Measurements from ENCODE around the gene CELA1.

The CELA1 gene

GRCh38 chr12:51386351-51386750 lies 39.9 kb upstream of the CELA1 start:
- ChIA-PET POLR2A (no interaction called here), CTCF (no interaction called here)
- DNase-seq (ENCODE audit: extremely low spot score) = no peak
- TF ChIP-seq ARNT (IDR thresholded peaks at IDR 0.05) = no peak
- TF ChIP-seq ELF4 (IDR thresholded peaks at IDR 0.05) = no peak
- TF ChIP-seq BHLHE40 (IDR thresholded peaks at IDR 0.05; ENCODE audit: borderline replicate concordance) = no peak
- no peak for TF ChIP-seq TARDBP (IDR thresholded peaks at IDR 0.05)
- TF ChIP-seq ZNF384 (IDR thresholded peaks at IDR 0.05) = no peak
- no peak for TF ChIP-seq LEF1 (IDR thresholded peaks at IDR 0.05; ENCODE audit: borderline replicate concordance)

- CTCF ChIA-PET = interaction anchor here (1.7 kb wide), 1 partner anchor 9 kb away, joined by 3 read pairs; no protein-coding TSS in a partner anchor
- TF ChIP-seq FOXA1 (IDR thresholded peaks at IDR 0.05) (no peak), HDGF (IDR thresholded peaks at IDR 0.05; ENCODE audit: borderline replicate concordance) (no peak), PKNOX1 (IDR thresholded peaks at IDR 0.05) (no peak), NFRKB (IDR thresholded peaks at IDR 0.05) (no peak), ARNT (IDR thresholded peaks at IDR 0.05) (no peak), L3MBTL2 (conservative IDR thresholded peaks at IDR 0.05) (no peak), SP1 (IDR thresholded peaks at IDR 0.05) (no peak), SUZ12 (IDR thresholded peaks at IDR 0.05) (no peak), TARDBP (IDR thresholded peaks at IDR 0.05) (no peak), BHLHE40 (IDR thresholded peaks at IDR 0.05; ENCODE audit: borderline replicate concordance) (no peak), CTBP1 (IDR thresholded peaks at IDR 0.05; ENCODE audit: borderline replicate concordance) (no peak), LEF1 (IDR thresholded peaks at IDR 0.05; ENCODE audit: borderline replicate concordance) (no peak), FOXM1 (IDR thresholded peaks at IDR 0.05; ENCODE audit: borderline replicate concordance) (no peak), ZNF384 (IDR thresholded peaks at IDR 0.05) (no peak)
- POLR2A ChIA-PET = no interaction called here
- DNase-seq (ENCODE audit: extremely low spot score) = no peak
These were observed 36.9 kb upstream of the CELA1 start for GRCh38 chr12:51383269-51383905.

GRCh38 chr12:51382173-51382572 lies 35.7 kb upstream of the CELA1 start:
- DNase-seq (ENCODE audit: extremely low spot score) = no peak
- ChIA-PET CTCF (no interaction called here), POLR2A (no interaction called here)
- no peak for TF ChIP-seq FOXA1 (IDR thresholded peaks at IDR 0.05)
- TF ChIP-seq BHLHE40 (IDR thresholded peaks at IDR 0.05; ENCODE audit: borderline replicate concordance) = no peak
- TF ChIP-seq FOXK2 (IDR thresholded peaks at IDR 0.05) = no peak
- no peak for TF ChIP-seq L3MBTL2 (conservative IDR thresholded peaks at IDR 0.05)

GRCh38 chr12:51381226-51382079 lies 35.0 kb upstream of the CELA1 start:
- ChIA-PET POLR2A (interaction anchor here (0.8 kb wide), 1 partner anchor 10 kb away, joined by 4 read pairs; no protein-coding TSS in a partner anchor), CTCF (interaction anchor here (0.5 kb wide), 1 partner anchor 1079 kb away, joined by 5 read pairs; no protein-coding TSS in a partner anchor)
- DNase-seq (ENCODE audit: extremely low spot score) = no peak
- TF ChIP-seq FOXA1 (IDR thresholded peaks at IDR 0.05) (no peak), FOXK2 (IDR thresholded peaks at IDR 0.05) (no peak), CTBP1 (IDR thresholded peaks at IDR 0.05; ENCODE audit: borderline replicate concordance) (no peak), FOXM1 (IDR thresholded peaks at IDR 0.05; ENCODE audit: borderline replicate concordance) (no peak), NFRKB (IDR thresholded peaks at IDR 0.05) (no peak), PKNOX1 (IDR thresholded peaks at IDR 0.05) (no peak), ARNT (IDR thresholded peaks at IDR 0.05) (no peak), SUZ12 (IDR thresholded peaks at IDR 0.05) (no peak), LEF1 (IDR thresholded peaks at IDR 0.05; ENCODE audit: borderline replicate concordance) (no peak), HDGF (IDR thresholded peaks at IDR 0.05; ENCODE audit: borderline replicate concordance) (no peak), TARDBP (IDR thresholded peaks at IDR 0.05) (no peak), ELF4 (IDR thresholded peaks at IDR 0.05) (no peak), SP1 (IDR thresholded peaks at IDR 0.05) (no peak), L3MBTL2 (conservative IDR thresholded peaks at IDR 0.05) (no peak), BHLHE40 (IDR thresholded peaks at IDR 0.05; ENCODE audit: borderline replicate concordance) (no peak), ZNF384 (IDR thresholded peaks at IDR 0.05) (no peak)

- TF ChIP-seq FOXA1 (IDR thresholded peaks at IDR 0.05) = no peak
- TF ChIP-seq TARDBP (IDR thresholded peaks at IDR 0.05) = no peak
- TF ChIP-seq PKNOX1 (IDR thresholded peaks at IDR 0.05) = no peak
- no peak for TF ChIP-seq FOXK2 (IDR thresholded peaks at IDR 0.05)
- no peak for TF ChIP-seq HDGF (IDR thresholded peaks at IDR 0.05; ENCODE audit: borderline replicate concordance)
- TF ChIP-seq ARNT (IDR thresholded peaks at IDR 0.05) = no peak
- TF ChIP-seq L3MBTL2 (conservative IDR thresholded peaks at IDR 0.05) = no peak
- TF ChIP-seq LEF1 (IDR thresholded peaks at IDR 0.05; ENCODE audit: borderline replicate concordance) = no peak
- no peak for TF ChIP-seq ZNF384 (IDR thresholded peaks at IDR 0.05)
- TF ChIP-seq SUZ12 (IDR thresholded peaks at IDR 0.05) = no peak
- no peak for TF ChIP-seq BHLHE40 (IDR thresholded peaks at IDR 0.05; ENCODE audit: borderline replicate concordance)
- no peak for DNase-seq (ENCODE audit: extremely low spot score)
- CTCF ChIA-PET = no interaction called here
- POLR2A ChIA-PET = no interaction called here
These were observed 33.1 kb upstream of the CELA1 start for GRCh38 chr12:51379571-51379970.

- ChIA-PET POLR2A (no interaction called here), CTCF (no interaction called here)
- TF ChIP-seq SUZ12 (IDR thresholded peaks at IDR 0.05) (no peak), FOXM1 (IDR thresholded peaks at IDR 0.05; ENCODE audit: borderline replicate concordance) (no peak), BHLHE40 (IDR thresholded peaks at IDR 0.05; ENCODE audit: borderline replicate concordance) (no peak), PKNOX1 (IDR thresholded peaks at IDR 0.05) (no peak), CTBP1 (IDR thresholded peaks at IDR 0.05; ENCODE audit: borderline replicate concordance) (no peak), L3MBTL2 (conservative IDR thresholded peaks at IDR 0.05) (no peak), LEF1 (IDR thresholded peaks at IDR 0.05; ENCODE audit: borderline replicate concordance) (no peak), HDGF (IDR thresholded peaks at IDR 0.05; ENCODE audit: borderline replicate concordance) (no peak), NFRKB (IDR thresholded peaks at IDR 0.05) (no peak), TARDBP (IDR thresholded peaks at IDR 0.05) (no peak), ARNT (IDR thresholded peaks at IDR 0.05) (no peak), ZNF384 (IDR thresholded peaks at IDR 0.05) (no peak), SP1 (IDR thresholded peaks at IDR 0.05) (no peak), FOXA1 (IDR thresholded peaks at IDR 0.05) (no peak)
- no peak for DNase-seq (ENCODE audit: extremely low spot score)
These were observed 32.3 kb upstream of the CELA1 start for GRCh38 chr12:51378749-51379148.

Data from HEK293T (cell line).